Psoas muscle (tissue), 8 donors: ENCODE results near the gene MID1. TPM values are rescaled to one million over a fixed set of nuclear protein-coding genes. Genes with fewer than 3 reads are reported as not detected.

Source experiments
- ATAC-seq, 4 donors: fragments of 200-7000 bp; cut with Tn5 transposase; one replicate each; pipeline ENCODE4 v1.9.1; 2020; ENCODE audit warnings: moderate library complexity in 3 of 4, mild to moderate bottlenecking in 2 of 4
- DNase-seq, 2 donors: peaks; one replicate each; pipeline ENCODE4 v3.0.0-alpha.2; 2020
- H3K27ac ChIP-seq: fragments of 200-600 bp; one replicate; pipeline ENCODE4 v1.8.0; 2022
- H3K27me3 ChIP-seq, 3 donors: fragments of 200-600 bp in 1 of 3; one replicate each; pipeline versions ENCODE4 v1.6.1 to v1.8.0; 2013 to 2022; ENCODE audit warnings: low read length in 2 of 3, mild to moderate bottlenecking in 2 of 3, moderate library complexity in 1 of 3; ENCODE audit not compliant: insufficient read depth in 3 of 3
- H3K36me3 ChIP-seq, 2 donors: fragments of 200-600 bp in 1 of 2; one replicate each; pipeline versions ENCODE4 v1.6.1 to v1.8.0; 2013 to 2022; ENCODE audit warnings: low read depth in 1 of 2, mild to moderate bottlenecking in 1 of 2, moderate library complexity in 1 of 2; ENCODE audit not compliant: insufficient read depth in 1 of 2
- H3K4me1 ChIP-seq: fragments of 200-600 bp; one replicate; pipeline ENCODE4 v1.8.0; 2022
- H3K4me3 ChIP-seq: fragments of 200-600 bp; one replicate; pipeline ENCODE4 v1.8.0; 2022; ENCODE audit warnings: mild to moderate bottlenecking
- H3K9me3 ChIP-seq: fragments of 200-600 bp; one replicate; pipeline ENCODE4 v1.8.0; 2022
- WGBS, 3 donors: extraction: QIAGEN DNeasy Blood & Tissue Kit; methylation state at CpG; one replicate each; pipeline versions ENCODE4 v1.1.6 to v1.1.7; 2013; 5-methylcytosine and 5-hydroxymethylcytosine counted together
- intact Hi-C, 2 donors: fragments of 100-400 bp; cut with DNase I; formaldehyde crosslinking; loops; one replicate each; pipeline versions ENCODE4 v1.11.0 to v1.14.2; 2022
- polyA plus RNA-seq, 3 donors: library from polyadenylated mRNA; stranded (reverse); fragments of 200-250 nt; gene quantifications; one replicate each; pipeline ENCODE4 v1.2.3, GENCODE V29; 2013
- total RNA-seq, 4 donors: library from RNA; stranded (reverse); fragmentation: NEBNext Ultra II Directional in 2 of 4; extraction: Animal tissue kit (Norgen Biotek cat#: 25700) in 2 of 4; gene quantifications; one replicate each; pipeline versions ENCODE4 v1.2.1 to v1.2.4, GENCODE V29; 2021 to 2023
- TF ChIP-seq, protein P1 (sequence below): fragments of 200-600 bp; IDR thresholded peaks from one replicate; pipeline ENCODE4 v1.8.0; 2022; ENCODE audit warnings: antibody characterized with exemption
- donor health status: healthy with polysubstance abuse.
- donor health status: DM: no; HTN: no; CAD: no; lungs with moderate emphysema.
- donor health status: Bipolar disorder and iron deficiency.
- donor health status: healthy.
- donor health status: DM: yes; HTN: yes; CAD: no.
- donor health status: DM: no; HTN: no; CAD: no.
- donor health status: DM: no; HTN: no; CAD: no.
- donor health status: DM: yes; HTN: yes; CAD: no.

The MID1 gene
- total and polyA plus RNA-seq, 7 donors: 0.28 to 1.6 (median 0.90) TPM

- H3K36me3 ChIP-seq: no peaks in the 10 kb centered on the region
- H3K27me3 ChIP-seq: no peaks in the 10 kb centered on the region
- H3K9me3 ChIP-seq: no peaks in the 10 kb centered on the region
- TF ChIP-seq, protein P1, sequence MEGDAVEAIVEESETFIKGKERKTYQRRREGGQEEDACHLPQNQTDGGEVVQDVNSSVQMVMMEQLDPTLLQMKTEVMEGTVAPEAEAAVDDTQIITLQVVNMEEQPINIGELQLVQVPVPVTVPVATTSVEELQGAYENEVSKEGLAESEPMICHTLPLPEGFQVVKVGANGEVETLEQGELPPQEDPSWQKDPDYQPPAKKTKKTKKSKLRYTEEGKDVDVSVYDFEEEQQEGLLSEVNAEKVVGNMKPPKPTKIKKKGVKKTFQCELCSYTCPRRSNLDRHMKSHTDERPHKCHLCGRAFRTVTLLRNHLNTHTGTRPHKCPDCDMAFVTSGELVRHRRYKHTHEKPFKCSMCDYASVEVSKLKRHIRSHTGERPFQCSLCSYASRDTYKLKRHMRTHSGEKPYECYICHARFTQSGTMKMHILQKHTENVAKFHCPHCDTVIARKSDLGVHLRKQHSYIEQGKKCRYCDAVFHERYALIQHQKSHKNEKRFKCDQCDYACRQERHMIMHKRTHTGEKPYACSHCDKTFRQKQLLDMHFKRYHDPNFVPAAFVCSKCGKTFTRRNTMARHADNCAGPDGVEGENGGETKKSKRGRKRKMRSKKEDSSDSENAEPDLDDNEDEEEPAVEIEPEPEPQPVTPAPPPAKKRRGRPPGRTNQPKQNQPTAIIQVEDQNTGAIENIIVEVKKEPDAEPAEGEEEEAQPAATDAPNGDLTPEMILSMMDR: no peak
- H3K4me1 ChIP-seq: no peaks in the 10 kb centered on the region
- ATAC-seq (no peak), DNase-seq (no peak)
- no peak overlapping the region for H3K27ac ChIP-seq
- no peak overlapping the region for H3K4me3 ChIP-seq
- WGBS, 3 donors: 4 to 15% (median 9%) methylated on average over 3 of the region's 3 CpGs
- intact Hi-C loops: no loop called here
These were observed 28.2 kb upstream of the MID1 start for GRCh38 chrX:10648614-10649013.

- Histone ChIP-seq H3K9me3 (no peaks in the 10 kb centered on the region), H3K4me3 (no peak overlapping the region), H3K4me1 (no peaks in the 10 kb centered on the region), H3K36me3 (no peaks in the 10 kb centered on the region), H3K27ac (no peak overlapping the region), H3K27me3 (no peaks in the 10 kb centered on the region)
- WGBS, 3 donors: 25 to 35% (median 25%) methylated on average over 1 of the region's 1 CpG
- intact Hi-C loops: no loop called here
- TF ChIP-seq, protein P1: no peak
- no peak for DNase-seq
- no peak for ATAC-seq
These were observed 16.5 kb upstream of the MID1 start for GRCh38 chrX:10636851-10637250.

DNA sequence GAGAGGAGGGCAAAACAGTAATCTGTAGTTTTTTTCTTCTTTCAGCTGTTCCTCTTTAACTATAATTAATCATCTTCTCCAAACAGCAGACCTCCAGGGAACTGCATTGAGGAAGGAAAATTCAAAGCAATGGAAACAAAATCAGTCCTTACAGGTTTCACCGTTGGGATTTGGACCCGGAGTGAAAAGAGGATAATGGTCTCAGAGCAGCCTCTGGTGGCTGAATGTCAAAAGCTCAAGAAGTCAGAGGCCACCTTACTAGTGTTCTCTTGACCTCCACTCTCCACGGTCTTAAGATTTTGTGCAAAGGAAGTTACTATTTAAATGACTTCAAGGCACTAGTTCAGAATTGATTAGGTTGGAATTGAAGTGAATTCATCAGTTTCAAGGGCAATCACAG is 16.0 kb upstream of the MID1 start:
- no peak for ATAC-seq
- 5 to 26% (median 6%) methylated on average over 3 of the region's 3 CpGs for WGBS, 3 donors
- no peaks in the 10 kb centered on the region for H3K36me3 ChIP-seq
- H3K4me1 ChIP-seq: no peaks in the 10 kb centered on the region
- H3K27me3 ChIP-seq: no peaks in the 10 kb centered on the region
- intact Hi-C loops: no loop called here
- DNase-seq: no peak
- no peak overlapping the region for H3K27ac ChIP-seq
- TF ChIP-seq, protein P1: peak; percentile 36
- no peaks in the 10 kb centered on the region for H3K9me3 ChIP-seq
- no peak overlapping the region for H3K4me3 ChIP-seq

DNA sequence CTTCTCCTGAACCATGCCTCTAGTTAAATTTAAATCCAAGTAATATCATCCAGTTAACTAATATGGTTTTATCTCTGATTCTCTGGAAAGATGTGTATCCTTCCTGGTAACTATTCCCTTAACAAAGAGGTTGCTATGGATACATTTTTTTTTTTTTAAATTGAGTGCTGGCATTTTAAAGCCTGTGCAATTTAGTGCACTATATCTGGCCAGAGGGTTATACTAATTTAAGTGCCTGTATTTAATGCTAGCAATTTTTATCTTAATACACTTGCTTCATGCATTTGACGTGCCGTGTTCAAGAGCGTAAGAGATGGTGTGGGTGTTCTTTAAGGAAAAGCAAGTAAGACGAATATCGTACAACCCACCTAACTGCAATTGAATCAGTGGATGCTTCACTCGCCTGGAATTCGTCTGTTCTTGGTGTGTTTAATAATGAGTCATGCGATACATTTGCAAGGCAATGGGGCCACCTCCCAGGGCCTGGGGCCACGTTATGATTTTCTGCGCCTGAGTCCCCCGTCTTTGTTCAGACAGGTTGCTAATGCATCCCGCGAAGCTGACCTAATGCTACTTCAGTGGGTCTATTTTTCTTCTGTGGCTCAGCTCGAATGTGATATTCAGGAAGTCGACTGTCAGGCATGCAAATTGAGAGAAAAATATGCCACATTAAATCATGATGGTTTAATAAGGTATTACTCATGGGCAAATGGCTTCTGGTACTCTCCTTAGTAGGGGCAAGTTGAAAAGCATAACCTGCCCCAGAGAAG is 14.2 kb upstream of the MID1 start:
- Histone ChIP-seq H3K4me1 (no peaks in the 10 kb centered on the region), H3K27ac (no peak overlapping the region), H3K9me3 (no peaks in the 10 kb centered on the region), H3K27me3 (no peaks in the 10 kb centered on the region), H3K36me3 (no peaks in the 10 kb centered on the region), H3K4me3 (no peak overlapping the region)
- DNase-seq: no peak
- TF ChIP-seq, protein P1: no peak
- ATAC-seq: no peak
- whole genome bisulfite sequencing, 3 donors: 63 to 78% (median 73%) methylated on average over 15 of the region's 15 CpGs
- intact Hi-C loops: no loop called here

DNA sequence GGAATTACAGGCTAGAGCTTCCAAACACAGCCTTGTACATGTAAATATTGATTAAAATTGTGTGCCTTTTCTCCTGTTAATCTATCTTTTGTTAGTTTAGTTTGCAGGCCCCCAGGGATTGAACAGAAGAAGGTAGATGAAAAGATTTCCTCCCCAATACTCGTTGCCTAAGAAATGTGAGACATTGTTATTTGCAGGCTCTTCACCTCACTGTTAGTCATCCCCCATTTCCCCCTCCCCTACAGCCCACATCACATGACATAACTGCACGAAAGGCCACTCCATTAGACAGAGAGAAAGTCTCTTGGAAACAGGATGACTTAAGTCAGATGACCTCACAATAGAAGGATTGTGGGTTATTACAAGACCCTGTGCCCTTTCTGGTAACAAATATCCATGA is 13.3 kb upstream of the MID1 start:
- Histone ChIP-seq H3K9me3 (no peaks in the 10 kb centered on the region), H3K36me3 (no peaks in the 10 kb centered on the region), H3K27me3 (no peaks in the 10 kb centered on the region), H3K4me3 (no peak overlapping the region), H3K4me1 (no peaks in the 10 kb centered on the region), H3K27ac (no peak overlapping the region)
- intact Hi-C loops: no loop called here
- ATAC-seq: peak in 3 of 4 donors; percentile 54 to 71 (median 63)
- DNase-seq: peak in 1 of 2 donors; percentile 20
- TF ChIP-seq, protein P1: no peak
- 0 to 15% (median 5%) methylated on average over 2 of the region's 2 CpGs for WGBS, 3 donors
